GM23248 (cell line): Measurements from ENCODE around the gene SPTB. TPM values are rescaled to one million over a fixed set of nuclear protein-coding genes. Genes with fewer than 3 reads are reported as not detected.

ENCODE experiments used
- DNase-seq: peaks from one replicate; pipeline ENCODE4 v3.0.0-alpha.2; 2015
- H2AFZ ChIP-seq: fragments of 200-600 bp; sonication (generic); 2 replicates; pipeline ENCODE4 v1.6.1; 2016; ENCODE audit warnings: antibody characterized with exemption
- H3F3A ChIP-seq: fragments of 200-600 bp; sonication (generic); 2 replicates; pipeline ENCODE4 v1.6.1; 2016; ENCODE audit warnings: mild to moderate bottlenecking, antibody characterized with exemption, mixed run types; ENCODE audit not compliant: insufficient read depth
- H3K27ac ChIP-seq: fragments of 200-600 bp; sonication (generic); 2 replicates; pipeline ENCODE4 v1.5.1; 2016; ENCODE audit warnings: mild to moderate bottlenecking
- H3K27me3 ChIP-seq: fragments of 200-600 bp; sonication (generic); replicated peaks from 2 replicates; pipeline ENCODE4 v1.6.1; 2016; ENCODE audit warnings: mild to moderate bottlenecking; ENCODE audit not compliant: insufficient read depth
- H3K36me3 ChIP-seq: fragments of 200-600 bp; sonication (generic); 2 replicates; pipeline ENCODE4 v1.6.1; 2016; ENCODE audit warnings: low read depth, mild to moderate bottlenecking
- H3K4me1 ChIP-seq: fragments of 200-600 bp; sonication (generic); 2 replicates; pipeline ENCODE4 v1.6.1; 2016; ENCODE audit warnings: mild to moderate bottlenecking; ENCODE audit not compliant: insufficient read depth
- H3K4me2 ChIP-seq: fragments of 200-600 bp; sonication (generic); one replicate; pipeline ENCODE4 v1.6.1; 2016; ENCODE audit warnings: mild to moderate bottlenecking; ENCODE audit not compliant: unreplicated experiment
- H3K4me3 ChIP-seq: fragments of 200-600 bp; sonication (generic); 2 replicates; pipeline ENCODE4 v1.5.1; 2016; ENCODE audit warnings: mild to moderate bottlenecking
- H3K79me2 ChIP-seq: fragments of 200-600 bp; sonication (generic); 2 replicates; pipeline ENCODE4 v1.6.1; 2016; ENCODE audit warnings: mild to moderate bottlenecking; ENCODE audit not compliant: insufficient read depth
- H3K9ac ChIP-seq: fragments of 200-600 bp; sonication (generic); 2 replicates; pipeline ENCODE4 v1.6.1; 2016; ENCODE audit warnings: mild to moderate bottlenecking
- H3K9me2 ChIP-seq: fragments of 200-600 bp; sonication (generic); 2 replicates; pipeline ENCODE4 v1.6.1; 2016; ENCODE audit warnings: mixed run types, mild to moderate bottlenecking, moderate library complexity; ENCODE audit not compliant: insufficient read depth
- H3K9me3 ChIP-seq: fragments of 200-600 bp; sonication (generic); one replicate; pipeline ENCODE4 v1.6.1; 2017; ENCODE audit warnings: low read depth
- H4K20me1 ChIP-seq: fragments of 200-600 bp; sonication (generic); 2 replicates; pipeline ENCODE4 v1.6.0; 2016; ENCODE audit not compliant: insufficient read depth
- EZH2 ChIP-seq: fragments of 200-600 bp; sonication (generic); IDR thresholded peaks from 2 replicates; pipeline ENCODE4 v1.6.1; 2018; ENCODE audit warnings: antibody characterized with exemption, mild to moderate bottlenecking; ENCODE audit not compliant: insufficient read depth, poor library complexity, severe bottlenecking
- EZH2phosphoT487 ChIP-seq: fragments of 200-600 bp; sonication (generic); IDR thresholded peaks from 2 replicates; pipeline ENCODE4 v1.6.1; 2018; ENCODE audit warnings: antibody characterized with exemption, moderate library complexity, mild to moderate bottlenecking, low read depth; ENCODE audit not compliant: insufficient read depth
- WGBS, 2 experiments: methylation state at CpG; one replicate each; pipeline ENCODE4 v1.1.6; 2015 to 2017; ENCODE audit warnings: low lambda C conversion rate in 2 of 2, low coverage in 1 of 2; ENCODE audit errors: missing lambda C conversion rate in 2 of 2; 5-methylcytosine and 5-hydroxymethylcytosine counted together
- in situ Hi-C: fragments of 300-500 bp; cut with MboI; formaldehyde crosslinking; loops from 2 replicates; pipeline ENCODE4 v1.15.0; 2020
- polyA plus RNA-seq: library from polyadenylated mRNA; unstranded; fragments of >200 nt; fragmentation: Nextera tagmentation; extraction: Ambion mirVana; gene quantifications from 2 replicates; pipeline ENCODE4 v1.2.1, GENCODE V29; 2016
- total RNA-seq: library from RNA; depleted of rRNA; stranded (reverse); fragments of >200 nt; shearing (Covaris generic); gene quantifications from 2 replicates; pipeline ENCODE4 v1.2.3, GENCODE V29; 2014

SPTB gene
- total and polyA plus RNA-seq, 2 experiments from 2014 or later = 0.06 to 0.11 TPM

DNA sequence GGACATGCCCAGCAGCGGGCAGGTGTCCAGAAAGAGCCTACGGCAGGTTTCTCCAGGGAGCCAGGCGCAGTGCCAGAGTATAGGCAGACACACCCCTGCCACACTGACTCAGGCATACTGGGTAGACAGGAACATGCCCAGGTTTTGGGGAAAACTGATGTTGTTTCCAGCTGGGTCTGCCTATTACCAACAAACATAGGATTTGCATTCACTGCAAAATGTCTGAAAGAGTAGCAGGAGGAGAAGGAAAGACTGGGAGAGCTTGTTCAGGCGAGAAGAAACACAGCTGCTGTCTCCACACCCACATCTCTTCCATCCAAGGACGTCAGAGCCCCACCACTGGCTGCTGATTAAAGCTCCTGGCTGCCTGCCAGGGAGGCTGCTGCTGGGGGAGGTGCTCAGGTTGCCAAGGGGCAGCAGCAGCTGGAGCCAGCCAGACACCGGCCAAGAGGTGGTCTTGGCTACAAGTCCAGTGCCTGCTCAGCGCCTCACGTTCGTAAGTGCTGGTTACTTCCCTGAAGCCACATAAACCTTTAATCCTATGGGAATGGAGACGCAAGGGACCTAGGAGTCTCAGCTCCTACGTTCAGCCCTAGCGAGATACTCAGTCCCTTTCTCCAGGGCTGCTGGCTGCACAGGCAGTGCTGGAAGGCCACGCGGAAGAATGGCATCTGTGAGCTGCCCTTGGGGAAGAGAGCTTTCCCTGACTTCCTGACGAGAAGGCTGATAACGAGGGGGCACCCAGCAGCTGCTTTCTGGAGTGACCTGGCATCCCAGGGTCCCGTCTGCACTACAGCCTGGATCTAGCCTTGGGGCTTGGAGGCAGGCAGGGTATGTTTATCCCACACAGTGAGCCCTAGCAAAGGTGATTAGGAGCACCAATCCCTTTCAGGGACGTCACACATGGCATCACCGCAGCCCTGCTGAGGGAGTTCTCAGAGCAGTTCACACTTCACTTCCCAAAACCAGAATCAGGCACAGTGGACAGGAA is 117.4 kb downstream of the SPTB start:
- Histone ChIP-seq H3K4me3 (0 out of 2 replicates have a peak overlapping the region, but pooled peaks have one; percentile 6), H3K9ac (peak overlapping the region; percentile 45), H3K9me3 (no peaks in the 10 kb centered on the region), H3K79me2 (no peaks in the 10 kb centered on the region), H3K27me3 (no peaks in the 10 kb centered on the region), H3K27ac (peak overlapping the region; percentile 9; the same call in 1 of the 2 replicates), H3K4me2 (peak overlapping the region; percentile 80), H4K20me1 (no peaks in the 10 kb centered on the region), H2AFZ (peak overlapping the region; percentile 17; the same call in 1 of the 2 replicates), H3K9me2 (no peaks in the 10 kb centered on the region), H3K4me1 (peaks cover 38% of the 10 kb centered on the region), H3K36me3 (no peaks in the 10 kb centered on the region), H3F3A (peaks cover 23% of the 10 kb centered on the region)
- TF ChIP-seq EZH2 = no peak
- no peak for TF ChIP-seq EZH2phosphoT487
- 23 to 24% methylated on average over 19 of the region's 19 CpGs for WGBS, 2 experiments
- in situ Hi-C loops = no loop called here
- peak; percentile 86 for DNase-seq

DNA sequence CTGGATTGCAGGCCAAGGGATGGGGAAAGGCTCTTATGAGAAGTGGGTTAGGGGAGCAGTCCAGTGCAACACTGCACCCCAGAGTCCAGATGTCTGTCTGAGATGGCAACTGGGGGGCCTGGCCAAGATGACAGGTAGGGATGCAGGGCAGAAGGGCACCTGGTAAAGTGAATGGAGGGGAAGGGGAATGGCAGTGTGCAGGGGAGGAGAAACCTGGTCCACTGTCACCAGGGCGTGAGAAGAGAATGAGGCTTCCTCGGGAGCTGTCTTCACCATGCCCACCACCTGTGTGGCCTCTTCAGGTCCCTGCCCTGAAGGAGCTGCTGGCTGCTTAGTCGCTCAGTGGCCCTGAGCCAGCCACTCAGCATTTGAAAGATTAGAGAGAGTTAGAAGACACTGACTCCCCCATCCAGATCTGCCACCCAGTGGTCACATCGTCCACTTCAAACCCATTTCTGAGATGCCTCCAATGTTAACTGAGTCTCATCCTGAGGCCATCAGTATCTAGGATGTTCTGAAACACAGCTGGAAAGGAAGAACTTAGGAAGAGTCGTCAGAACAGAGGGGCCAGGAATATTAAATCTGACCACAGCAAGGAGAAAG is 118.2 kb downstream of the SPTB start:
- H3K4me2 ChIP-seq = peak overlapping the region; percentile 80
- WGBS, 2 experiments = 25 to 28% methylated on average over 5 of the region's 5 CpGs
- no peak overlapping the region for H3K4me3 ChIP-seq
- no peaks in the 10 kb centered on the region for H3K36me3 ChIP-seq
- no peaks in the 10 kb centered on the region for H3K79me2 ChIP-seq
- DNase-seq = peak; percentile 43
- no peak for TF ChIP-seq EZH2
- TF ChIP-seq EZH2phosphoT487 = no peak
- no peak overlapping the region; the same call in 1 of the 2 replicates for H2AFZ ChIP-seq
- H3K27ac ChIP-seq = peak overlapping the region; percentile 9; the same call in 1 of the 2 replicates
- H3K9me3 ChIP-seq = no peaks in the 10 kb centered on the region
- H4K20me1 ChIP-seq = no peaks in the 10 kb centered on the region
- H3K27me3 ChIP-seq = no peaks in the 10 kb centered on the region
- peaks cover 38% of the 10 kb centered on the region for H3K4me1 ChIP-seq
- in situ Hi-C loops = no loop called here
- H3K9me2 ChIP-seq = no peaks in the 10 kb centered on the region
- H3F3A ChIP-seq = peaks cover 23% of the 10 kb centered on the region
- peak overlapping the region; percentile 45 for H3K9ac ChIP-seq

DNA sequence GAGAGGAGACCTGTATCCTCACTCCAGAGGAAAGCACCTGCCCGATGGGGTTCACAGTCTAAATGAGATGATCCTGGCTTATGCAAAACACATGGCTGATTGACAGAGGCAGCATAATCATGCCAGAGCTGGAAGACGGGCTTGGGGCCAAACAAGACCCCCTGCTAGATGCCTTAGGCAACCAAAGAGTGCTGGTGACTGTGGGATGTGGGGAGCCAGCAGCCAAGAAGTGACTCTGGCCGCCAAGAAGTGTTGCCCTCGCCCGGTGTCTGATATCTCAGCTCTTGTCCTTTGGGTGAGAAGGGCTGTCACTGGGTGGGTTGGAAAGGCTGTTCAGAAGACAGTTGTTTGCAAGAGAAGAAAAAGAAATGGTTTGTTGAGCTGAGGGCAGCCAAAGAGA is 118.8 kb downstream of the SPTB start:
- H3K9me3 ChIP-seq = no peaks in the 10 kb centered on the region
- DNase-seq = no peak
- peaks cover 38% of the 10 kb centered on the region for H3K4me1 ChIP-seq
- H3F3A ChIP-seq = peaks cover 23% of the 10 kb centered on the region
- H3K36me3 ChIP-seq = no peaks in the 10 kb centered on the region
- H2AFZ ChIP-seq = no peak overlapping the region
- H3K79me2 ChIP-seq = no peaks in the 10 kb centered on the region
- 60 to 63% methylated on average over 5 of the region's 5 CpGs for WGBS, 2 experiments
- H4K20me1 ChIP-seq = no peaks in the 10 kb centered on the region
- no peak overlapping the region for H3K4me2 ChIP-seq
- H3K27ac ChIP-seq = no peak overlapping the region
- TF ChIP-seq EZH2phosphoT487 (no peak), EZH2 (no peak)
- H3K27me3 ChIP-seq = no peaks in the 10 kb centered on the region
- no peak overlapping the region for H3K4me3 ChIP-seq
- H3K9ac ChIP-seq = no peak overlapping the region
- H3K9me2 ChIP-seq = no peaks in the 10 kb centered on the region
- in situ Hi-C loops = no loop called here

DNA sequence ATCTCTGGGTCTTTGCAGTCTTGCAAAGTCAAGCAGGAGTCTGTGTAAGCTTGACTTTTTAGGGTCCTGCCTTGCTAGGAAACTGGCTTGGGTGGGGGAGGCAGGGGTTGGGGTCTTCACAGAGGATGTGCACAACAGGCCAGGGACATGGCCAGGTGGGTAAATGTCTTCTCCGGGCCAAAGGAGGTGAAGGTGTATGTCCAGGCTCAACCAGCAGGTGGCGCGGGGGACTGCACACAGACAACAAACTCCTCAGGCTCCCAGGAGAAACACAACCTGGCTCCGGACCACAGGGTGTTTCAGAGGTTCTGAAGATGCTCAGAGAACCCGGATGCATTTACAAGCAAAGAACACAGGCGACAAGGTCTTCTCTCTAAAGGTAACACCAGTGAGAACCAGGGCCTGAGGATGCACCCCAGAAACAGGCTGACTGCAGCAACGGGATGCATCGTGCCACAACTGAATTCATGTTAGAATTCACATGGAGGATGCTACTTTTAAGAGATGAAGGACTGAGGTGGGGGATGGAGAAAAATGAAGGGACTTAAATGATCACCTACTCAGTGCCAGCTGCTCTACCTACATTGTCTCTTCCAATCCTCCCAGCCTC is 119.5 kb downstream of the SPTB start:
- H4K20me1 ChIP-seq = no peaks in the 10 kb centered on the region
- no peak for TF ChIP-seq EZH2
- TF ChIP-seq EZH2phosphoT487 = no peak
- no peak overlapping the region for H2AFZ ChIP-seq
- H3K27me3 ChIP-seq = no peaks in the 10 kb centered on the region
- H3K36me3 ChIP-seq = no peaks in the 10 kb centered on the region
- H3K9me2 ChIP-seq = no peaks in the 10 kb centered on the region
- no peak overlapping the region for H3K9ac ChIP-seq
- peaks cover 23% of the 10 kb centered on the region for H3F3A ChIP-seq
- in situ Hi-C loops = no loop called here
- DNase-seq = peak; percentile 52
- no peak overlapping the region for H3K4me2 ChIP-seq
- H3K27ac ChIP-seq = no peak overlapping the region
- no peaks in the 10 kb centered on the region for H3K9me3 ChIP-seq
- peaks cover 38% of the 10 kb centered on the region for H3K4me1 ChIP-seq
- 61 to 63% methylated on average over 8 of the region's 8 CpGs for WGBS, 2 experiments
- no peaks in the 10 kb centered on the region for H3K79me2 ChIP-seq
- H3K4me3 ChIP-seq = no peak overlapping the region
